Kidney glomerular epithelial cell (primary cell): ENCODE measurements around the gene NFKBIE.

Experiments used
- DNase-seq: peaks from one replicate; lab custom pipeline; 2025; lab: John Stamatoyannopoulos, UW

NFKBIE gene

DNA sequence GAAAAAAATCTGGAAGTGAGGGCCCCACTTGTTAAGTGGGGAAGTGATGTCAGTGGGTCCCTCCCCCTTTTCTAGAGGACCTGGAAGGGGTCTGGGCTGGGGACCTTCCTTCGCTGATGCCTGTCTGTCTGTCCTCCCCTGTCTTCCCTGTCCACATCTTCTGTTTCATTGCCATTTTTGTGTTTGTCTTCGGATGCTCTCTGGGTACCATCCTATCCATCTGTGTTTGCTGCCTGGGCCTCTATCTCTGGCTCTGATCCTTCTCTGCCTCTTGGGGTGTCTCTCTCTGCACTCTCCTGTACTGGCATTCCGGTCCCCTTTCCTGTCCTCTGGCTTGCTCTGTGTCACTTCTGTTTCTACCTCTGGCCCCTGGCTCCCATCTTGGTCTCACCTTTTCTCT, 7.2 kb upstream of the NFKBIE start:
- DNase-seq, result no peak

DNA sequence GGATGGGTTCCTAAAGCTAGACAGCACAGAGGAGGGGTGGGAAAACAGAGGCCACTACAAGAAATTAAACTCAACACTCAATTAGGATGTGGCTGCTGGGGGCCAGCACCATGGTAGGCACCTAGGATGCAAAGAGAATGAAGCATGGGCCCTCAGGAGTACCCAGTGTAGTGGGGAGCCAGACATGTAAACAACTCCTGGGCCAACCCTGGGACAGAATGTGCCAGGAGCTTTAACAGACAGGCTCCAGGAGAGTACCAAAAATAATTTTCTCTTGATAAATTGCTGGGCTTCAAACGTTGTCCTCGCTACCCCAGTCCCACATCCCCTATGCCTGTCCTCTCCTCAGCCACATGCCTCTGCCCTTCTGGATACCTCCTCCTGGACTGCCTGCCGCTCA, 6.6 kb upstream of the NFKBIE start:
- DNase-seq, result no peak

DNA sequence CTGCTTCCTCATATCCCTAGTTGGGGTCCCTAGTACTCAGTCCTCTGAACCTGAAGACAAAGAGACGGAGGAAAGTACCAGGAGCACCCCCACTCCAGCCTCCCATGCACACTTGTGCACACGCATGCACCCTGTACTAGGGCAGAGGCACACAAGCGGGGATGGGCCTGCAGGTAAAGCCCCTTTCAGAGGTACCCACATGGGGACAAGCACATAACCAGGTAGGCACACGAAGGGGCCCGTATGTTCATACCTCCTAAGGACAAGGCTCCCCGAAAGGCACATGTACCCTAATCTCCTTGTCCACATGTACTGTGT, 6.0 kb upstream of the NFKBIE start:
- no peak for DNase-seq

DNA sequence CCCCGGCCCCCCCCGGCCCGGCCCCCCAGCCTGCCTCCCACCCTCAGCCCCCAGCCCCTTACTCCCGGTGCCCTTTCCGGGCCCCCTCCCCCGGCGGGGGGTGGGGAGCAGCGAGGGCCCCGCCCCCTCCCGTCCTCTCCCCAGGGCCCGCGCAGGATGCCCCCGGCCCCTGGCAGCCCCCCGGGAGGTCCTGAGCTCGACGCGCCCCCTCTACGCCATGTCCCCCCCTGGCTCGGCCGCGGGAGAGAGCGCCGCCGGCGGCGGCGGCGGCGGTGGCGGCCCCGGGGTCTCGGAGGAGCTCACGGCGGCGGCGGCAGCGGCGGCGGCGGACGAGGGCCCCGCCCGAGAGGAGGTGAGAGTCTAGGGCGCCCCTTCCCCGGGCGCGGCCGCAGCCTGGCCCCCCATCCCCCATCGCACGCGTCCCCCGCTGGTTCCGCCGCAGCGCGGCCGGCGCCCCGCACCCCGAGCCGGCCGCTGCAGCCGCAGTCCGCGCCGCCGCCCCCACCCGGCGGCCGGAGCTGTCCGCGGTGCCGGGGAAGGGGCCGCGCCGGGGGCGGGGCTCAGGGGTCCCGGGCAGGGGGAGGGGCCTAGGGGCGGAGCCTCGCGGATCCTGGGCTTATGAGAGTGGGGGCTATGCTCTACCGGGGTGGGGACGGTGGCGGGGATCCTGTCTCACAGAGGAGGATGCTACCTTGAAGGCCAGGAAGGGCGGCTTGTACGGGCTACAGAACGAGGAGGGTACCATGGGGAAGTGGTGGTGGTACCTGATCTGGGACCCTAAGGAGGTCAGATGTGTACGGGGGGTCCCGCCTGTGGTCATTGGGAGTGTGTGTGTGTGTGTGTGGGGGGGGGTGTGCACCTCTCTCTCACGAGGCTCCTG, 5.4 kb upstream of the NFKBIE start:
- DNase-seq, result no peak

DNA sequence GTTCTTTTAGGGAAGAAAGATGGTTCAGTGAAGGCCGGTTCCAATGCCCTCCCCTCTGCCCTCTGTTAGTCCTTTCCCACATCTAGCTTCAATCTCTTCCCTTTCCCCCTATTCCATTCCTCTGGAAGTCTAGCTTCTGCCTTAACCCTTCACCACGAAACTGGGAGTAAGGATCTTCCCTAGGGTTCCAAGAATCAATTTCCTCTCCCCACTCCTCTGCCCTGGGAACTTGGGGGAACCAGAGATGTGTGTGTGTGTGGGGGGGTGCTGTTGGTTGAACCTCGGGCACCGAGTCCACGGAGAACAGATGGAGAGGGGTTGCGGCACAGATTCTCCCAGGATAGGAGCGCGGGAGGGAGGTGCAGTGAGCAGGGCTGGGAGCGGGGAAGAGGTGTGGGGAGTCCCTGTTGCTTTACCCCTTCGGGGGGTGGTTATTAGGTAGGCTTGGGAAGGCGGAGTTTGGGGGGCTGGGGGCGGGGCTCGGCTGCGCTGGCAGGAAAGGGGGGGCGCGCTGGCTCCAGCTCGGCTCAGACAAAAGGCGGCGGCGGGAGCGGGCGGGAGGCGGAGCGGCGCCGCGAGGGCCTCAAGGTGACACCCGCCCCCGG, 4.7 kb upstream of the NFKBIE start, which contains the start of gene TMEM151B:
TSS of gene TMEM151B (plus strand) at position 530 of the 605 bp plus-strand sequence. CDS start 293 bp downstream, outside the sequence.
- DNase-seq, result no peak

DNA sequence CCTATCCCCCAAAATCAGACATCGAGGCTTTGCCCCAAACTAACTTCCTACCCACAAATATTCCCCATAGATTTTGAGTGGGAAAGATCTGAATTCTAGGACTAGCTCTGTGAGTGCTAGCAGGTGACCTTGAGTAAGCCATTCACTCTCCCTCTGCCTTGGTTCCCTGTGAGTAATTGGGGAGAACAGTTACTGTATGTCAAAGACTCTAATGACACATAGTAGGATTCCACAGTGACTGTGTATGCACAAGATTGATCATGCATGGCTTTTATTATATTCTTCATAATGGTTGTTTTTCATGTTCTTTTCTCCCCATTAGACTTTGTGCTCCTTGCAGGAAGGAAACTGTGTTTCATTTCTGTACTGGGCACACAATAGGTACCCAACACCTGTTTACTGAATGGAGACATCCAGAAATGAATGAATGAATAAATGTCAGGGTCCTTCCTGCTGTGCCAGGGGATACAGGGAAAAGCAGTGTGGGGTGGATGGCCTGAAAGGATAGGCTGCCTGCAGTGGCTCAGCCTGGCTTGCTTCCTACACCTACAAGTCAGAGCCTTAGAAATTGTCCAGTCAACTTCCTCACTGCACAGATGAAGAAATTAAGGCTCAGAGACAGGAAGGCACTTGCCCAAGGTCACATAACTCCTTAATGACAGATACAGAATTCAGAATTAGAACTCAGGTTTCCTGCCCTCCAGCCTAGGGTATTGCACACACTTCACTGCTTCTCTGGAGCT, 4.0 kb upstream of the NFKBIE start:
- no peak for DNase-seq

DNA sequence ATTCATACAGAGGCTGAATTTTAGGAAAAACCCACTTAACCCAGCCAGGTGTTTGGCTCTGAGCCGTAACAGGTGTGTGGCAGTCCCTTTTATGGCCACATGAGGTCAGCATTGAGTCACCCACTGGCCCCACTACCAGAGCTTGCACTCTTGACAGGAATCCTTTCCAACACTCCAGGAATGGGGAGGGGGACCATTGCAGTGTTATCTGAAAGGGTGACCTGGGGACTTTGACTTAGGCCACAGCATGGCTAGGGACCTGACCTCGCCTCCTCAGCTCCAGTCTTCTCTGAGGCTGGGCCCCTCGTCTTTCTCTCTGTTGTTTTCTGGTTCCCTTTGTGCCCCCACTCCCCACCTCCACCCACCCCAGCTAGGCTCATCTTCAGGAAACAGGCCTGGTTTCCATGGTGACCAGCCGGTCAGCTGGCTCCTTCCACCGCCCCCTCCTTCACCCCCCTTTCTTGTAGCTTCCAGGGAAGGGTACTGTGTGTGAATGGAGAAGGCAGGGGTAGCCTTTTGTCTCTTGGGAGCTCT, 2.8 kb upstream of the NFKBIE start:
- DNase-seq, result no peak

DNA sequence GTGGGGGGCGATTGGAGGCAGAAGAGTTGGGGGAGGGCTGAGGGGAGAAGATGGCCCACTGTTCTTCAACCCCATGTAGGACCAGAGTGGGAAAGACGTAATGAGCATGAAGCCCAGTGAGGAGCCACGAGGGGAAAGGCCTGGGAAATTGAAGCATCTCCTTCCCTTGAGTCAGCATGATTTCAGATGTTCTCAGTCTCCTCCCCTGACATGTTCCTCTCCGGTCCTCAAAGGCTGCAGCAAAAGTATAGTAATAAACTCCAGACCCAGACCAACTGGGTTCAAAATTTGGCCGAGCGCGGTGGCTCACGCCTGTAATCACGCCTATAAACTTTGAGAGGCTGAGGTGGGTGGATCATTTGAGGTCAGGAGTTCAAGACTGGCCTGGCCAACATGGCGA, 1.9 kb upstream of the NFKBIE start:
- DNase-seq, result no peak

DNA sequence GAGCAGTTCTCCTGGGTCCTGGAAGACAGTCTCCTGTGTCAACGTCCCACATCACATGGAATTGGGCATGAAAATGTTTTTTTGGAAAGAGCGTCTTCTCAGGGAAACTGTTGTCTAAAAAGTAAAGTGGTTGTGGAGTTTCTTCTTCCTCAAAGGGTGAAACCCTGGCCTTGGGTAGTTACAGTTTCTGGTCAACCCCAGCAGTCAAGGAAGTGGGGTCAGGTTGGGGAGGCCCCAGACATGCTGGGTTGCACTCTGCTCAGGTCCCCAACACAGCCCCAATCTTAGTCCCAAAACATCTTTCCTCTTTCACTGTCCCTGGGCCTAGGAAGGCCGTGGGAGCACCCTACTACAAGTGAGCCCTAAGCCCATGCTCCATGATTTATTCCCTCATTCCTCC, 996 bp upstream of the NFKBIE start:
- DNase-seq, result no peak

DNA sequence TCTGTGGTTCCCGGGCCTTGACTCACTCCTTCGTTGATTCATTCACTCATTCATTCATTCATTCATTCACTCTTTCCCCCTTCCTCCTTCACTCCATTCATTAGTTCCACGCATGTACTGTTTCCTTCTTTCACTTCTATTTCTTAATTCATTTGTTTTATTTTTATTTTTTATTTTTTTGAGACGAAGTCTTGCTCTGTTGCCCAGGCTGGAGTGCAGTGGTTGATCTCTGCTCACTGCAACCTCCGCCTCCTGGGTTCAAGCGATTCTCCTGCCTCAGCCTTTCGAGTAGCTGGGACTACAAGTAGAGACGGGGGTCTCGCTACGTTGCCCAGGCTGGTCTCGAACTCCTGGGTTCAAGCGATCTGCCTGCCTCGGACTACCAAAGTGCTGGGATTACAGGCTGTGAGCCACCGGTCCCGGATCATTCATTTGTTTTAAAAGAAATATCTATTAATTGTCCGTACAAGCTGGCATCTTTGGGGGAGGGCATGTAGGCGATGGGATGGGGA, 427 bp upstream of the NFKBIE start:
- no peak for DNase-seq

DNA sequence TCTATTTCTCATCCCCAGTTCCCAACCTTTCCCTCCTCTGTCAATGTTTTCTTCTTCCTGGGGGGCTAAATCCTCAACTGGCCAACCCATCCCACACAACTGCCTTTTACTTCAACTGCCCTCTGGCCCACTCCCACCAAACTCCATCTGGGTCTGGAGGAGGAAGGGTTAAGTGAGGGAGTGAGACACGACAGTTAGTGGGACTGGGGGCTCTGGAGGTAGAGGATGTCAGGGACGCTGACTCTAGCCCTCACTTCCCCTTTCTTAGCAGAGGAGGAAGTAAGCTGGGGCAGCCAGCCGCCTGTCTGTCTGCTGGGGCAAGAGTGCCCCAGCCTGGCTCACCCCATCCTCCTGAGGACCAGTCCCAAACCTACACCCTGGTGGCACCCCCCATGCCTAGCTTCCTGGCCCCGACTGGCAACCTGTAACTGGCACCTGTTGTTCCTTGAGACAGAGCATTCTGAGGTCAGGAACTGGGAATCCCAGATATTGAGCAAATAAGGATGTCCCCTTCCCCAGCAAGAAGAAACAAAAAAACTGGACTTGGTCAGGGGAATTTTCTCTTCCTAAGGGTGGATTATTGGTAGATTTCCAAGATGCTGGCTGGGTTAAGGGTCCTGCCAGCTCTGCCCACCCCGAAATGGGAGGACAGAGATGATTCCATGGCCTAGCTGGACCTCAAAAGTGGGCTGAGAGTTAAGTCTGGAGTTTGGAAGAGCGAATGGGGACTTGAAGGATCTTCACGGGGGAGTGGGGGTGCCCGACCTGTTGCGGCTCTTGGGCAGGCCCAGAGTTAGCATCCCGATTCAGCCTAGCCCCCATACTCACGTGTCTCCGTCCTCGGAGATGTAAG, 971 bp downstream of the NFKBIE start:
- DNase-seq, result no peak

DNA sequence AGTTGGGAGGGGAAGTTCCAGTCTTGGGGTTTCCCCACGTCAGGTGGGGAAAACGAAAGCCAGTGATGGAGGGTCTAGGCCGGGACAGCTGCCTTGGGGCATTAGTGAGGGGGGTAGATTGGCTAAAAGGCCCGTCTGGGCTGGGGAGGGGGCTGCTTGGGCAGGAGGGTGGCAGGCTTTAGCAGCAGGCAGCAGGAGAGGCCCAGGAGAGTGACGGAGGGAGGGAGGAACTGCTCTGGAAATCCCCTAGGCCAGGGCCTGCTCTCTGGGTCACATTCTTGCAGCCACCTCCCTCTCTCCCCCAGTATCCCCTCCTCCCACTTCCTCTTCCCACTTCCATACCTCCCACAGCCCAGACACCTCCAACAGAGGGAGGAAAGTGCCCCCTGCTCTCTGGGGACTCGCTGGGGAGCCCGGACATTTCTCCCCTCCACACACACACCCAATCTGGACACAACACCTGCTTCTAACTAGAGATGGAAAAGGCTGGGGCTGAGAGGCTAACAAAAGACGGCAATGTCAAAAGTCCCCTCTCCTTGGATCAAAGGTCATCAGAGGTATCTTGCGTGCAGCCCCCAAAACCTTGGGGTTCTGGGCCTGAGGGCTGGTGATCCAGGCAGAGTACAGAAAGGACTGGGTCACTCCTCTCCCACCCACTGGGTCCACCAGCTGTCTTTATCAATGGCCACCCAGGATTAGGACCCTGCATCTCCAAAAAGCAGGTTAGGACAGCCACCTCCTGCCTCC, 1.8 kb downstream of the NFKBIE start:
- DNase-seq, result peak; percentile 51

DNA sequence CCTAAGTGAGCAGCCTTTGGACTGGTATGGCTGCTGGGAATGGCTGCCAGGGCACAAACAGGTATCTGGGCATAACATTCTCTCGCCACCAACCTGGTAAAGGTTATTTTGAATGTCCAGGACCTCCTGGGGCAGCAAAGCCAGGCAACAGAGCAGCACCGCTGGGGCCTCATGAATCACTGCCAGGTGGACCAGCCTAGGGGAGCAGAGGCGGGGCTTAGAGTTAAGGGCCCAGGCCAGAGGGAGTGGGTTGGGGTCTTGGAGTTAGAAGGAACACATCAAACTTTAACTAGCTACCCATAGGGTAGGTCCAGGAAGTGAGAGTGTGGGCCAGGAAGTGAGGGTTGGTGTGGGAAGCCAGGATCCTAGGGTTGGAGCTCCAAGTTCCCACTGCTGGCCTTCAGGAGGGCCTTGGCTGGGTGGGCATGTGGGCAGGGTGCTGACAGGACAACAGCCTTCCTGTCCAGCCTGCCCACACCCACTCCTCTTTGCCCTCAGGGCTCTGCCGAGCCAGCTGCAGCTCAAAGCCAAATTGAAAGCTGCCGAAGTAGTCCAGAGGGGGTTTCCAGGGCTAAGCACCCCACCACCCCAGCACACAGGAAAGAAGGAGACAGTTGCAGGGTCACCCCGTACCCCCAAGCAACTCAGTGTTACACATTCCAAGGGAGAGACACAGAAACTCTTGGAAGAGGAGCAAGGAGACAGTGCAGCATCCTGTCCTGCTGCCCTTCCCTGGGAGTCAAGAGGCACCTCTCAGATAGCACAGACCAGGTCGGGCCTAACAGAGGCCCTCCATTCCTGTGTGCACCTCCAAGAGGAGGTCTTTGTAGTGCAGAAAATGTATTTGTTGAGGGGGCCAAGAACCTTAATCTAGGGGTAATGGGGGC, 2.6 kb downstream of the NFKBIE start:
- DNase-seq, result no peak

DNA sequence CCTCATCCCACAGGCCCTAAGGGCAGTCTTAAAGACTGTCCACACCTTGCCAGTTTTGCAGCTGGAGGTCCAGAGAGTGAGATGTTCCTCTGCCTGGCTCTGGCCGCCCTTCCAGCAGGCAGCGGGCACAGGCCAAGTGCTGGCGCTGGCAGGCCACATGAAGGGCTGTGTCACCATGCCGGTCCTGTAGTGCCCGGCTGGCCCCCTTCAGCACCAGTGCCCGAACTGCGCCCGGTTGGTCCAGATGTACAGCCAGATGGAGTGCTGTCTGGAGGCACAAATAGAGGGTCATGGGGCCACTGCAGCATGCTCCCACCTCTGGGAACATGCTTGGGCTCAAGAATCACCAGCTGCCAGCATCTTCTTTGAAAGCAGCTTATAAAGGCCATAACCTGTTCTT, 3.8 kb downstream of the NFKBIE start:
- DNase-seq, result no peak

DNA sequence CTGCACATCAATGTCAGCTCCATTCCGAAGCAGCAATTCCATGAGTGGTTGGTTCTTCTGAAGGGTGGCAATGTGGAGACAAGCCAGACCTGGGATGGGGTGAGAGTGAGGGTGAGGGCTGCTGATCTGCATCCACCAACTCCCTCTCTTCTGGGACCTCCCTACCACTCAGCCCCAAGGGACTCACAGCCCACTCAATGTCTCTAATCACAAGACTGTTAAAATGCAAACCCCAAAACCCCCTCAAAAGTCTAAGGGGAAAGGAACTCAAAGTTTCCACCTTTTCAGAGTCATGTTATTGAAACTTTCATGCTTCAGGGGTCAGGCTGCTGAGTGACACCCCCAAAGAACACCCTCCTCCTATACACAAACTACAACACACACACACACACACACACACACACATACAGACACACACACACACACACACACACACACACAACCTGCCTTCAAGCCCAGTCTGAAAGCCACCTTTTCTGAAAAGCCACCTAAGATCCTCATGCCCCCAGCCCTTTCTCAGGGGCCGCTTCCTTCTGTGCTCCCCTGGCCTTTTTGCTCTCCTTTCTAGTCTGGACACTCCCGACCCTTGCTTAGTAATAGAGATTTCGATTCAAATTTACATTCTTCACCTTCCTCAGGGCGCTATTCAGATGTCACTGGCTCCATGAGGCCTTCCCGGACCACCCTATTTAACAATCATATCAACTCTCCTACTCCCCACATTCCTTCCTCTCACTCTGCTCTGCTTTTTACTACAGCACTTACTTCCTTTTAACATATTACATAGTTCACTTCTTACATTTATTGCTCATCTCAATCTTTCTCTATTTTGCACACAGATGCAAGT, 4.7 kb downstream of the NFKBIE start:
- DNase-seq, result no peak

DNA sequence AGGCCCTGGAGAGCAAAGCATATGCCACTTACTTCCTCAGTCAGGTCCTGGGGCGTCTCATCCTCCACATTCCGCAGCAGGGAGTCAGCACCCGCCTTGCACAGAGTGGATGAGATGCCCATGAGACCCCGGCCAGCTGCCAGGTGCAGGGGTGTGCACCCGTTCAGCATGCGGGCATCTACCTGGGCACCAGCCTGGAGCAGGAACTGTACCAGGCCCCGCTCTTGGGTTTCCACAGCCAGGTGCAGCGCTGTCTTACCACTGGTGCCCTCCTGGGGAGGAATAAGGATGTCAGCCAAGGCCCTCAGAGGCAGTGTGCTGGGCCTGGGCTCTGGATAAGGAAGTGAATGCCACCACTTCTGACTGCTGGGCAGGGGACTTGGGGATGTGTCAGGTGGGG, 5.3 kb downstream of the NFKBIE start:
- DNase-seq, result no peak

DNA sequence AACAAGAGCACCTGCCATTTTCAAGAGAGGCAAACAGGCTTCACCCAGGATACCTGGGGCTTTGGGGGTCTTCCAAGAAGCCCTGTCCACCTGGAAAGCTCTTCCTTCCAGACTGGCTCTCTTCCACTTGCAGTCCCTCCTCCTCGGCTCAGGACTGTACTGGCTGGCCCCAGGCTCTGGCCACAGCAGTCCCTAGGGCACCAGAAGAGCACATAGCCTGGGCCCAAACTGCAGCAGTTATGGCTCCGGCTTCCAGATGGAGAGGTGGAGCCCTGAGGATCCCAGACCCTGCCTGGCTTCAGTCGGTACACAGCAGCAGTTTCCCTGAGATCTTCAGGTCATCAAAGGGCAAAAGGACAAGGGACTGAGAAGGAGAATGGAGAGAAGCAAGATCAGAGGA, 6.4 kb downstream of the NFKBIE start:
- DNase-seq, result no peak

DNA sequence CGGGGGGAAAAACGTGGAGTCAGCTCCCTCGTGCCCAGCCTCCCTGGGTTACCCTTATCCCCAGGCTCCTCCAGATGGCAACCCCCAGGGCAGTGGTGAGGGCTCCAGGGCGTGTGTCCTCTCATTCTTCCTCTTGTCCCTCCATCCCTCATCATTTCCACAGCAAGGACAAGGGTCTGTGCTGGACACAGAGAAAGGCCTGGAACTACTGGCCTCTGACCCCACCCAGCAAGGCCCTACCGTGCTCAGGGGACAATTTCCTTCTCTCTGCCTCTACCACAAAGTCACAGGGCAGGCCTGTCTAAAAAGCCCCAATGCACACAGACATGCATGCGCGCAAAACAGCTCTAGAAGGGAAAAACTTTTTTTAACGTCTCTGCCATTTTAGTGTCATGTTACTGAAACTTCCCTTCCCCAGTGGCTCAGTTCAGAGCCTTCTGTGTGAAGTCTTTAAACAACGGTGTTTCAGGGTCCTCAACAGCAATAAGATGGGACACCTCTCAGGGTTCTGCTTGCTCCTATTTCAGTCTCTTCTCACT, 7.0 kb downstream of the NFKBIE start:
- no peak for DNase-seq
